ENCODE measurements around the gene TWIST2.

The TWIST2 gene

GRCh38 chr2:238848691-238848975 lies 748 bp downstream of the TWIST2 start:
- TF ChIP-seq POLR2AphosphoS5 (IDR thresholded peaks at IDR 0.05; ENCODE audit: low read depth, low read length) (no peak), FOXP2 (optimal IDR thresholded peaks at IDR 0.05; ENCODE audit: borderline replicate concordance, extremely low read depth, extremely low read length, insufficient read depth) (no peak), REST (IDR thresholded peaks at IDR 0.05; ENCODE audit: insufficient read depth in 1 of 2, low read depth in 2 of 2, low read length in 2 of 2) (no peak), TAF1 (IDR thresholded peaks at IDR 0.05; ENCODE audit: borderline replicate concordance, insufficient read depth, low read length) (no peak), SIN3A (IDR thresholded peaks at IDR 0.05; ENCODE audit: borderline replicate concordance, insufficient read depth, low read length) (no peak)

GRCh38 chr2:238848976-238849853 lies 1.3 kb downstream of the TWIST2 start:
- TF ChIP-seq REST (IDR thresholded peaks at IDR 0.05; ENCODE audit: insufficient read depth in 1 of 2, low read depth in 2 of 2, low read length in 2 of 2) (no peak), FOXP2 (optimal IDR thresholded peaks at IDR 0.05; ENCODE audit: borderline replicate concordance, extremely low read depth, extremely low read length, insufficient read depth) (no peak), TAF1 (IDR thresholded peaks at IDR 0.05; ENCODE audit: borderline replicate concordance, insufficient read depth, low read length) (no peak), SIN3A (IDR thresholded peaks at IDR 0.05; ENCODE audit: borderline replicate concordance, insufficient read depth, low read length) (no peak), POLR2AphosphoS5 (IDR thresholded peaks at IDR 0.05; ENCODE audit: low read depth, low read length) (no peak)

- TF ChIP-seq SIN3A (IDR thresholded peaks at IDR 0.05; ENCODE audit: borderline replicate concordance, insufficient read depth, low read length) (no peak), FOXP2 (optimal IDR thresholded peaks at IDR 0.05; ENCODE audit: borderline replicate concordance, extremely low read depth, extremely low read length, insufficient read depth) (no peak), TAF1 (IDR thresholded peaks at IDR 0.05; ENCODE audit: borderline replicate concordance, insufficient read depth, low read length) (no peak), REST (IDR thresholded peaks at IDR 0.05; ENCODE audit: insufficient read depth in 1 of 2, low read depth in 2 of 2, low read length in 2 of 2) (no peak), POLR2AphosphoS5 (IDR thresholded peaks at IDR 0.05; ENCODE audit: low read depth, low read length) (no peak)
Measured at GRCh38 chr2:238850091-238850490, 2.2 kb downstream of the TWIST2 start.

- TF ChIP-seq POLR2AphosphoS5 (IDR thresholded peaks at IDR 0.05; ENCODE audit: low read depth, low read length) (no peak), REST (IDR thresholded peaks at IDR 0.05; ENCODE audit: insufficient read depth in 1 of 2, low read depth in 2 of 2, low read length in 2 of 2) (no peak)
Measured at GRCh38 chr2:238851026-238851425, 3.1 kb downstream of the TWIST2 start.

- no peak for TF ChIP-seq FOXP2 (optimal IDR thresholded peaks at IDR 0.05; ENCODE audit: borderline replicate concordance, extremely low read depth, extremely low read length, insufficient read depth)
- TF ChIP-seq POLR2AphosphoS5 (IDR thresholded peaks at IDR 0.05; ENCODE audit: low read depth, low read length): no peak
- no peak for TF ChIP-seq SIN3A (IDR thresholded peaks at IDR 0.05; ENCODE audit: borderline replicate concordance, insufficient read depth, low read length)
- no peak for TF ChIP-seq REST (IDR thresholded peaks at IDR 0.05; ENCODE audit: insufficient read depth in 1 of 2, low read depth in 2 of 2, low read length in 2 of 2)
Measured at GRCh38 chr2:238851761-238852160, 3.9 kb downstream of the TWIST2 start.
